ENCODE measurements around the gene SMYD4. TPM values are rescaled to one million over a fixed set of nuclear protein-coding genes. Genes with fewer than 3 reads are reported as not detected.

Gene SMYD4, protein sequence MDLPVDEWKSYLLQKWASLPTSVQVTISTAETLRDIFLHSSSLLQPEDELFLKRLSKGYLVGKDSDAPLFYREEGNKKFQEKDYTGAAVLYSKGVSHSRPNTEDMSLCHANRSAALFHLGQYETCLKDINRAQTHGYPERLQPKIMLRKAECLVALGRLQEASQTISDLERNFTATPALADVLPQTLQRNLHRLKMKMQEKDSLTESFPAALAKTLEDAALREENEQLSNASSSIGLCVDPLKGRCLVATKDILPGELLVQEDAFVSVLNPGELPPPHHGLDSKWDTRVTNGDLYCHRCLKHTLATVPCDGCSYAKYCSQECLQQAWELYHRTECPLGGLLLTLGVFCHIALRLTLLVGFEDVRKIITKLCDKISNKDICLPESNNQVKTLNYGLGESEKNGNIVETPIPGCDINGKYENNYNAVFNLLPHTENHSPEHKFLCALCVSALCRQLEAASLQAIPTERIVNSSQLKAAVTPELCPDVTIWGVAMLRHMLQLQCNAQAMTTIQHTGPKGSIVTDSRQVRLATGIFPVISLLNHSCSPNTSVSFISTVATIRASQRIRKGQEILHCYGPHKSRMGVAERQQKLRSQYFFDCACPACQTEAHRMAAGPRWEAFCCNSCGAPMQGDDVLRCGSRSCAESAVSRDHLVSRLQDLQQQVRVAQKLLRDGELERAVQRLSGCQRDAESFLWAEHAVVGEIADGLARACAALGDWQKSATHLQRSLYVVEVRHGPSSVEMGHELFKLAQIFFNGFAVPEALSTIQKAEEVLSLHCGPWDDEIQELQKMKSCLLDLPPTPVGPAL
- 10 to 100 TPM; 10.3 to 14.6 (median 11.4) TPM for total RNA-seq
- polyA plus RNA-seq: 6.5 TPM
- long read RNA-seq, donor 1, full-length matches to known transcripts: 9 of 22 reads
- long read RNA-seq, donor 1, partial matches to known transcripts: 7 of 22 reads
- long read RNA-seq, donor 1, other reads (novel, unspliced or antisense): 6 of 22 reads
- long read RNA-seq, donor 2, full-length matches to known transcripts: 3 of 4 reads
- long read RNA-seq, donor 2, partial matches to known transcripts: 0 of 4 reads
- long read RNA-seq, donor 2, other reads (novel, unspliced or antisense): 1 of 4 reads
- long read RNA-seq, donor 3, full-length matches to known transcripts: 62 of 91 reads
- long read RNA-seq, donor 3, partial matches to known transcripts: 12 of 91 reads
- long read RNA-seq, donor 3, other reads (novel, unspliced or antisense): 17 of 91 reads
- long read RNA-seq, donor 4, full-length matches to known transcripts: 4 of 6 reads
- long read RNA-seq, donor 4, partial matches to known transcripts: 1 of 6 reads
- long read RNA-seq, donor 4, other reads (novel, unspliced or antisense): 1 of 6 reads

- H3K4me1 ChIP-seq (ENCODE audit: control insufficient read depth, insufficient read depth, low read length): no peaks in the 10 kb centered on the region
- intact Hi-C loops (cut with DNase I): no loop called here
- WGBS: under 1% methylated on average over 83 of the region's 83 CpGs
Observed at GRCh38 chr17:1829592-1830257, at the start of gene SMYD4, which contains the start of gene RPA1. Gene SMYD4 (minus strand): TSS chr17:1829902. CDS start chr17:1827994, 1,908 bp downstream. Gene RPA1 (plus strand): TSS chr17:1830005. CDS start chr17:1830094, 89 bp downstream.

DNA sequence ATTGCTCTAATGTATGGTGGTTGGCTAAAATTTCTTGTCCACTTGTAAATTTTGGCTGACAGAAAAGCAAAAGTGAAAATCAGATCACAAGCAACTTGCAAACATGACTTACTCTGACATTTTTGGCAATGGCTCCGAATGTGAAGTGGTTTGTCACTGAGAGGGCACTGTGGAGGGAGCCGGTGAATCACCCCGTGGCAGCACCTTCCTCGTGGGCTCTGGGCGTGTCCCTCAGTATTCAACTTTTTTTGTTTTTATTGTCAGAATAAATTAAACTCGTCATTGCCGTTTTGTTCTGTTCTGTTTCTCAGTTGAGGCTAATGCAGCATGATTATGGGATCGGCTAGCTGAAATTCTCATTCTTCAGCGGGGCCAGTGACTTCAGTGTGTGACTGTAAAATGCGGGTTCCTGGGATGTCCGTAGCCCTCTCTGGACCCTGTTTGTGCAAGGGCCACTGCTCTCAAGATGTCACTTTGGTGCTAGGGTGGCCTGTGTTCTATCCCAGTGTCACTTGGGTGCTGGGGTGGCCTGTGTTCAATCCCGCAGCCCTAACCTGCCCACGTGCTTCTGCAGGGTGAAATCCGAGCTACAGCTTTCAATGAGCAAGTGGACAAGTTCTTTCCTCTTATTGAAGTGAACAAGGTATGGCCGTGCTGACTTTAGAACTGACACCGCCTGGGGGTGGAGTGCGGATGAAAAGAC is 48.9 kb upstream of the SMYD4 start:
- H3K9me3 ChIP-seq (ENCODE audit: control insufficient read depth, low read length): no peaks in the 10 kb centered on the region
- H3K4me1 ChIP-seq (ENCODE audit: control insufficient read depth, insufficient read depth, low read length): peaks cover 4% of the 10 kb centered on the region
- 79% methylated on average over 17 of the region's 17 CpGs for WGBS
- intact Hi-C loops (cut with DNase I): no loop called here
- peak; percentile 52 to 69 for ATAC-seq
- peak overlapping the region; percentile 46 for H3K27ac ChIP-seq (ENCODE audit: low read length)
- H3K4me3 ChIP-seq (ENCODE audit: low read length): no peak overlapping the region
- no peak for DNase-seq
- no peaks in the 10 kb centered on the region for H3K27me3 ChIP-seq (ENCODE audit: control insufficient read depth, insufficient read depth)

More at GRCh38 chr17:1829592-1830257, at the start of gene SMYD4, which contains the start of gene RPA1:
- DNase-seq (peak; percentile 91 to 96 (median 96)), ATAC-seq (peak; percentile 100)
- Histone ChIP-seq H3K4me3 (ENCODE audit: low read length) (peak within 1 kb of the TSS; percentile 78), H3K27me3 (ENCODE audit: control insufficient read depth, insufficient read depth) (no peaks in the 10 kb centered on the region), H3K9me3 (ENCODE audit: control insufficient read depth, low read length) (no peaks in the 10 kb centered on the region), H3K27ac (ENCODE audit: low read length) (peak within 1 kb of the TSS; percentile 82)

DNA sequence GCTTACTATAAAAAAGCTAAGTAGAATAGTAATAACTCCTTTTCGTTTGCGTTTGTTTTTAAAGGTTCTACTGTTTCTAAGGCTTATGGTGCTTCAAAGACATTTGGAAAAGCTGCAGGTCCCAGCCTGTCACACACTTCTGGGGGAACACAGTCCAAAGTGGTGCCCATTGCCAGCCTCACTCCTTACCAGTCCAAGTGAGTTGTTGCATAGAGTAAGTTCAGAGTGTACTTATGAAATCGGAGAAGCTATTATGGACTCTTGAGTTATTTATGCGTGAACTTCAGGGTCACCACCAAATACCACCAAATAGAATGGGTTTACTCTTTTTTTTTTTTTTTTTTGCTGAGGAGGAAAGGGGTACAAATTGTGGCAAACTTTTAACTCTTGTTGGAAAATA is 45.9 kb upstream of the SMYD4 start:
- 91% methylated on average over 4 of the region's 4 CpGs for WGBS
- intact Hi-C loops (cut with DNase I): no loop called here
- DNase-seq (no peak), ATAC-seq (no peak)
- Histone ChIP-seq H3K27me3 (ENCODE audit: control insufficient read depth, insufficient read depth) (no peaks in the 10 kb centered on the region), H3K9me3 (ENCODE audit: control insufficient read depth, low read length) (no peaks in the 10 kb centered on the region), H3K27ac (ENCODE audit: low read length) (no peak overlapping the region), H3K4me1 (ENCODE audit: control insufficient read depth, insufficient read depth, low read length) (peaks cover 4% of the 10 kb centered on the region), H3K4me3 (ENCODE audit: low read length) (no peak overlapping the region)

DNA sequence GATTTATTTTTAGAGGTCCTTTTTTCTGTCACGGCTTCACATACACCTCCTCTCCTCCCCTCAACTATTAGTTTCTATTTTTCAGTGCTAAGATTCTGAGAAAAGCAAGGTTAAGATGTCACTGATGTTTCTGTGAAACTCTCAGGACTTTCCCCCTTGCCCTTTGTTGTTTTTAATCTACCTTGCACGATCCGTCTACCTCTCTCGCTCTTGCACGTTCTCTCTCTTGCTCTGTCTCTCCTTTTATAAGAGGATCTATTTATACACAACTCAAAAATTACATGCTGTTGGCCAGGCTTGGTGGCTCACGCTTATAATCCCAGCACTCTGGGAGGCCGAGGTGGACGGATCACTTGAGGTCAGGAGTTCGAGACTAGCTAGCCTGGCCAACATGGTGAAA is 43.7 kb upstream of the SMYD4 start:
- intact Hi-C loops (cut with DNase I): no loop called here
- Histone ChIP-seq H3K9me3 (ENCODE audit: control insufficient read depth, low read length) (no peaks in the 10 kb centered on the region), H3K4me1 (ENCODE audit: control insufficient read depth, insufficient read depth, low read length) (no peaks in the 10 kb centered on the region), H3K27me3 (ENCODE audit: control insufficient read depth, insufficient read depth) (no peaks in the 10 kb centered on the region), H3K4me3 (ENCODE audit: low read length) (no peak overlapping the region), H3K27ac (ENCODE audit: low read length) (no peak overlapping the region)
- ATAC-seq: peak in 1 of 2 donors; percentile 40
- 70% methylated on average over 9 of the region's 9 CpGs for WGBS
- no peak for DNase-seq

GRCh38 chr17:1872976-1873375 is 43.3 kb upstream of the SMYD4 start:
- no peak overlapping the region for H3K27ac ChIP-seq (ENCODE audit: low read length)
- DNase-seq: no peak
- no peaks in the 10 kb centered on the region for H3K4me1 ChIP-seq (ENCODE audit: control insufficient read depth, insufficient read depth, low read length)
- no peaks in the 10 kb centered on the region for H3K27me3 ChIP-seq (ENCODE audit: control insufficient read depth, insufficient read depth)
- H3K9me3 ChIP-seq (ENCODE audit: control insufficient read depth, low read length): no peaks in the 10 kb centered on the region
- 61% methylated on average over 4 of the region's 4 CpGs for WGBS
- no peak overlapping the region for H3K4me3 ChIP-seq (ENCODE audit: low read length)
- intact Hi-C loops (cut with DNase I): no loop called here
- ATAC-seq: no peak

- ATAC-seq: no peak
- Histone ChIP-seq H3K27me3 (ENCODE audit: control insufficient read depth, insufficient read depth) (no peaks in the 10 kb centered on the region), H3K4me3 (ENCODE audit: low read length) (no peak overlapping the region), H3K9me3 (ENCODE audit: control insufficient read depth, low read length) (no peaks in the 10 kb centered on the region), H3K4me1 (ENCODE audit: control insufficient read depth, insufficient read depth, low read length) (no peaks in the 10 kb centered on the region), H3K27ac (ENCODE audit: low read length) (no peak overlapping the region)
- 95% methylated on average over 12 of the region's 12 CpGs for WGBS
- intact Hi-C loops (cut with DNase I): no loop called here
- no peak for DNase-seq
Observed at GRCh38 chr17:1872254-1872653, 42.6 kb upstream of the SMYD4 start.

GRCh38 chr17:1871756-1872155 is 42.1 kb upstream of the SMYD4 start:
- intact Hi-C loops (cut with DNase I): no loop called here
- ATAC-seq (no peak), DNase-seq (no peak)
- no peaks in the 10 kb centered on the region for H3K9me3 ChIP-seq (ENCODE audit: control insufficient read depth, low read length)
- WGBS: 89% methylated on average over 5 of the region's 5 CpGs
- no peak overlapping the region for H3K4me3 ChIP-seq (ENCODE audit: low read length)
- H3K27ac ChIP-seq (ENCODE audit: low read length): no peak overlapping the region
- no peaks in the 10 kb centered on the region for H3K4me1 ChIP-seq (ENCODE audit: control insufficient read depth, insufficient read depth, low read length)
- no peaks in the 10 kb centered on the region for H3K27me3 ChIP-seq (ENCODE audit: control insufficient read depth, insufficient read depth)

DNA sequence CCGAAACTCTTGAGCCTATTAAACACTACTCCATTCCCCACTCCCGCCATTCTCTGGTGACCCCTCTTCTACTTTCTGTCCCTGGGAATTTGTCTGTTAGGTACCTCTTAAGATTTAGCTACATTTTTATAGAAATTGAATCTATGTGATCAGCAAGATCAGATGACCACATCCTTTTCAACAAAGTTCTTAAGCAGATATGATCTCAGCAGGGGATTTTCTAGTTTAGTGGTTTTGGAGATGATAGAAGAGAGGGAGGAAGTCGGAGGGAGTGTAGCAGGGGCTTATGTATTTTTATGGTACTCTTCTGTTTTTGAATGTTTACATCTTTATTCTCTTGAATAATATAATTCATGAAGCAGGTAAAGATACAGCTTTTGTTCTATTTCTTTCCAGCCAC is 40.9 kb upstream of the SMYD4 start:
- WGBS: 80% methylated on average over 3 of the region's 3 CpGs
- Histone ChIP-seq H3K9me3 (ENCODE audit: control insufficient read depth, low read length) (no peaks in the 10 kb centered on the region), H3K4me1 (ENCODE audit: control insufficient read depth, insufficient read depth, low read length) (no peaks in the 10 kb centered on the region), H3K4me3 (ENCODE audit: low read length) (no peak overlapping the region), H3K27ac (ENCODE audit: low read length) (no peak overlapping the region), H3K27me3 (ENCODE audit: control insufficient read depth, insufficient read depth) (no peaks in the 10 kb centered on the region)
- DNase-seq (no peak), ATAC-seq (no peak)
- intact Hi-C loops (cut with DNase I): no loop called here

DNA sequence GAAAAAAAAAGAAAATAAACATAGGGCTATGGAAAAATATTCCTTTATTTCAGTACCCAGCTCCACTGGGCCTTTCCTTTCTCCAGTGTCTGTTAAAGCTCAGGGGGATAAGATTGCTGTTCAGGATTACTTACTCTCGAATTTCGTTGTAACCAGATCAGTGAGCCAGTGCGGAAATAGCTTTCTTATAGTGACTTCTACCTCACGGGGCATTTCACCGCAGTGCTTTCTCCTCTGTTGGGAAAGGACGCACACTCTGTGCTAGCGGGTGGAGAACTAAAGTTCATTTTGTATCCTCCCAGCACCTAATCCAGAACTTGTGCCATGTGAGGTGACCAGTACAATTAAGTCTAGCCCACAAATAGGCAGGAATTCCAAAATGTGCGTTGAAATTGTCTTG is 38.4 kb upstream of the SMYD4 start:
- intact Hi-C loops (cut with DNase I): no loop called here
- WGBS: 90% methylated on average over 8 of the region's 8 CpGs
- H3K4me3 ChIP-seq (ENCODE audit: low read length): no peak overlapping the region

DNA sequence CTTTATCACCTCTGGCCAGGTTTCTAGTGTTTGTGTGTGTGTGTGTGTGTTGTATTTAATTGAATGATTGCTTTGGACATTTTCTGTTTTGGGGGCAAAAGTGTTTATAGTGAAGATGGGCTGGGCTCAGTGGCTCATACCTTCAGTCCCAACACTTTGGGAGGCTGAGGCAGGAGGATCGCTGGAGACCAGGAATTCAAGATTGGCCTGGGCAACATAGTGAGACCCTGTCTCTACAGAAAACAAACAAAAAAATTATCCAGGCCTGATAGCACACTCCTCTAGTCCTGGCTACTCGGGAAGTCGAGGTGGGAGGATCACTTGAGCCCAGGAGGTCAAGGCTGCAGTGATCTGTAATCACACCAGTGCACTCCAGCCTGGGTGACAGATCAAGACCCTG is 37.6 kb upstream of the SMYD4 start:
- no peak for DNase-seq
- Histone ChIP-seq H3K9me3 (ENCODE audit: control insufficient read depth, low read length) (no peaks in the 10 kb centered on the region), H3K27ac (ENCODE audit: low read length) (no peak overlapping the region), H3K4me1 (ENCODE audit: control insufficient read depth, insufficient read depth, low read length) (no peaks in the 10 kb centered on the region), H3K27me3 (ENCODE audit: control insufficient read depth, insufficient read depth) (no peaks in the 10 kb centered on the region), H3K4me3 (ENCODE audit: low read length) (no peak overlapping the region)
- ATAC-seq: no peak
- intact Hi-C loops (cut with DNase I): no loop called here
- 93% methylated on average over 3 of the region's 3 CpGs for WGBS

More for the DNA sequence above, 38.4 kb upstream of the SMYD4 start:
- Histone ChIP-seq H3K9me3 (ENCODE audit: control insufficient read depth, low read length) (no peaks in the 10 kb centered on the region), H3K27ac (ENCODE audit: low read length) (no peak overlapping the region), H3K4me1 (ENCODE audit: control insufficient read depth, insufficient read depth, low read length) (no peaks in the 10 kb centered on the region), H3K27me3 (ENCODE audit: control insufficient read depth, insufficient read depth) (no peaks in the 10 kb centered on the region)
- ATAC-seq (no peak), DNase-seq (no peak)

All from right cardiac atrium (tissue), 5 donors.